ENCODE results near the gene PKMYT1.

- TF ChIP-seq CTCF (IDR thresholded peaks at IDR 0.05; ENCODE audit: insufficient read depth, low read length, poor library complexity, severe bottlenecking) (no peak), EZH2phosphoT487 (conservative IDR thresholded peaks at IDR 0.05; ENCODE audit: low read length) (no peak)
These were observed 20.3 kb upstream of the PKMYT1 start for GRCh38 chr16:3000540-3000939.
